K562 (cell line): ENCODE measurements around the gene KCNK16. TPM values are rescaled to one million over a fixed set of nuclear protein-coding genes. Genes with fewer than 3 reads are reported as not detected.

Source experiments
- ATAC-seq: fragments of 200-7000 bp; cut with Tn5 transposase; 3 replicates; pipeline ENCODE4 v1.9.1; 2020; ENCODE audit warnings: moderate library complexity
- BruUV-seq: library from RNA; stranded (reverse); fragments of 400-500 nt; replicated peaks from 2 replicates; lab custom pipeline; 2021; lab: Mats Ljungman, UMichigan
- CTCF ChIA-PET: fragments of 300-600 bp; formaldehyde crosslinking; extraction: SDS; loops from one replicate; lab custom pipeline; 2021; ENCODE audit warnings: low intra/inter-chr PET ratio; lab: Yijun Ruan, JAX
- POLR2A ChIA-PET: fragments of 300-600, 350-650 bp; sonication (Branson Sonifier 250); formaldehyde crosslinking; extraction: SDS; loops from one replicate; lab custom pipeline; 2021; ENCODE audit warnings: antibody characterized with exemption, inconsistent platforms; lab: Yijun Ruan, JAX
- DNase-seq, 4 experiments: peaks; one replicate each; pipeline versions ENCODE4 v3.0.0 to v3.0.0-alpha.2; 2011 to 2018; ENCODE audit warnings: low spot score in 3 of 4, mixed read lengths in 3 of 4; ENCODE audit errors: extremely low read depth in 1 of 4
- FAIRE-seq: peaks from 2 replicates; lab custom pipeline; 2011; peaks lifted over from hg19 to GRCh38; lab: Jason Lieb, UNC
- H2AFZ ChIP-seq: 2 replicates; pipeline ENCODE4 v1.6.0; 2011; ENCODE audit warnings: low read depth, low read length, control low read depth, inconsistent platforms
- H3K27ac ChIP-seq: fragments of 200-600 bp; 3 replicates; pipeline ENCODE4 v1.8.0; 2011; ENCODE audit warnings: low read depth, mild to moderate bottlenecking, control low read depth, inconsistent platforms, low read length, moderate library complexity, mixed read lengths; ENCODE audit errors: extremely low read depth
- H3K27me3 ChIP-seq, 2 experiments: fragments of 300-600 bp in 1 of 2; 2 replicates in 1 of 2; 3 replicates in 1 of 2; pipeline versions ENCODE4 v1.6.0 to v1.8.0; 2011; ENCODE audit warnings: inconsistent platforms in 2 of 2, low read length in 2 of 2, mild to moderate bottlenecking in 1 of 2, mixed read lengths in 1 of 2, moderate library complexity in 1 of 2; ENCODE audit not compliant: control insufficient read depth in 2 of 2, insufficient read depth in 2 of 2
- H3K36me3 ChIP-seq: fragments of 300-600 bp; 3 replicates; pipeline ENCODE4 v1.8.0; 2011; ENCODE audit warnings: mild to moderate bottlenecking, low read length, inconsistent platforms; ENCODE audit not compliant: control insufficient read depth, insufficient read depth
- H3K4me1 ChIP-seq, 2 experiments: fragments of 200-600 bp in 1 of 2; replicated peaks in 1 of 2; 2 replicates in 1 of 2; 3 replicates in 1 of 2; pipeline versions ENCODE4 v1.5.1 to v1.8.0; 2011; ENCODE audit warnings: inconsistent platforms in 2 of 2, low read length in 2 of 2, mild to moderate bottlenecking in 1 of 2, mixed read lengths in 1 of 2, moderate library complexity in 1 of 2; ENCODE audit not compliant: control insufficient read depth in 2 of 2, insufficient read depth in 2 of 2
- H3K4me2 ChIP-seq: 2 replicates; pipeline ENCODE4 v1.6.1; 2011; ENCODE audit warnings: low read length, control low read depth, inconsistent platforms, mixed read lengths; ENCODE audit not compliant: insufficient read depth
- H3K4me3 ChIP-seq: fragments of 200-600 bp; sonication (generic), shearing (Covaris generic); 2 replicates; pipeline ENCODE4 v1.5.1; 2016; ENCODE audit warnings: control low read depth, inconsistent platforms
- H3K79me2 ChIP-seq: fragments of 200-600 bp; 3 replicates; pipeline ENCODE4 v1.8.0; 2011; ENCODE audit warnings: low read length, inconsistent platforms; ENCODE audit not compliant: control insufficient read depth, insufficient read depth
- H3K9ac ChIP-seq, 2 experiments: 2 replicates each; pipeline versions ENCODE4 v1.6.0 to v1.6.1; 2011; ENCODE audit warnings: low read depth in 2 of 2, low read length in 2 of 2, control low read depth in 1 of 2, inconsistent platforms in 1 of 2, mild to moderate bottlenecking in 1 of 2, mixed read lengths in 1 of 2; ENCODE audit not compliant: insufficient read depth in 1 of 2
- H3K9me1 ChIP-seq: one replicate; pipeline ENCODE4 v1.6.0; 2011; ENCODE audit warnings: inconsistent platforms, mild to moderate bottlenecking, low read length, moderate library complexity; ENCODE audit not compliant: control insufficient read depth, insufficient read depth
- H3K9me3 ChIP-seq: replicated peaks from 2 replicates; pipeline ENCODE4 v1.5.1; 2011; ENCODE audit warnings: low read depth, low read length, inconsistent platforms; ENCODE audit not compliant: control insufficient read depth, insufficient read depth
- H4K20me1 ChIP-seq: replicated peaks from 2 replicates; pipeline ENCODE4 v1.6.1; 2011; ENCODE audit warnings: low read length, inconsistent platforms, mixed read lengths; ENCODE audit not compliant: control insufficient read depth, insufficient read depth
- CEBPB ChIP-seq: fragments of 450-650 bp; IDR thresholded peaks from 2 replicates; pipeline ENCODE4 v1.6.1; 2016; ENCODE audit warnings: missing genetic modification characterization, missing compliant biosample characterization
- FUS ChIP-seq: fragments of 200-400 bp; formaldehyde crosslinking; optimal IDR thresholded peaks from 2 replicates; pipeline ENCODE3; 2017; ENCODE audit warnings: low read depth, low read length
- HOXB6 ChIP-seq: fragments of 250-450 bp; sonication (Bioruptor Pico); IDR thresholded peaks from 2 replicates; pipeline ENCODE4 v1.5.1; 2022; ENCODE audit warnings: mild to moderate bottlenecking, borderline replicate concordance
- KDM4B ChIP-seq, 2 experiments: fragments of 450-650 bp in 1 of 2; sonication (generic) in 1 of 2; IDR thresholded peaks; 2 replicates each; pipeline ENCODE4 v1.6.1; 2016 to 2017; ENCODE audit warnings: borderline replicate concordance in 2 of 2, antibody characterized with exemption in 1 of 2, low read depth in 1 of 2, mild to moderate bottlenecking in 1 of 2
- POLR2B ChIP-seq: fragments of 450-650 bp; IDR thresholded peaks from 2 replicates; pipeline ENCODE4 v1.6.1; 2018; ENCODE audit warnings: low read depth; ENCODE audit not compliant: partially characterized antibody
- WGBS: fragments of 100-300 bp; shearing (Covaris generic); methylation state at CpG from one replicate; pipeline ENCODE4 v1.1.6; 2016; ENCODE audit warnings: low coverage, mixed read lengths; ENCODE audit not compliant: insufficient coverage; ENCODE audit errors: missing lambda C conversion rate; 5-methylcytosine and 5-hydroxymethylcytosine counted together
- in situ Hi-C: fragments of 300-500 bp; cut with MboI; formaldehyde crosslinking; loops from 4 replicates; pipeline ENCODE4 v1.15.0; 2018; ENCODE audit warnings: inconsistent platforms, mixed read lengths
- intact Hi-C: fragments of 100-400 bp; cut with micrococcal nuclease; formaldehyde crosslinking; loops from 2 replicates; pipeline ENCODE4 v1.14.2; 2022
- polyA plus RNA-seq, 8 experiments: library from polyadenylated mRNA; depleted of rRNA in 4 of 8; stranded (reverse) in 5 of 8; unstranded in 3 of 8; fragments of >200 nt; fragmentation: Nextera tagmentation in 2 of 8; fragmentation: Illumina TruSeq in 1 of 8; extraction: Ambion mirVana in 2 of 8; extraction: Trizol in 1 of 8; gene quantifications; 2 replicates each; pipeline versions ENCODE4 v1.2.1 to v1.2.3, GENCODE V29; 2011 to 2014; ENCODE audit warnings: inconsistent platforms in 1 of 8, missing spikeins in 1 of 8
- total RNA-seq, 7 experiments: library from RNA; depleted of rRNA in 6 of 7; stranded (reverse); fragments of >200 nt in 6 of 7; fragmentation: Illumina TruSeq in 2 of 7; extraction: Trizol in 2 of 7; gene quantifications; 2 replicates each; pipeline versions ENCODE4 v1.2.1 to v1.2.3, GENCODE V29; 2011 to 2021; ENCODE audit warnings: low replicate concordance in 1 of 7
- TF ChIP-seq, protein P1 (sequence below): fragments of 250-450 bp; sonication (Bioruptor Pico); IDR thresholded peaks from 2 replicates; pipeline ENCODE4 v1.8.0; 2021; ENCODE audit warnings: mild to moderate bottlenecking, moderate library complexity
- TF ChIP-seq, protein P2 (sequence below): sonication (generic); formaldehyde crosslinking; IDR thresholded peaks from 2 replicates; pipeline ENCODE4 v1.8.0; 2023; ENCODE audit warnings: mild to moderate bottlenecking, missing genetic modification reagents

Gene KCNK16
- total and polyA plus RNA-seq, 9 of the 15 experiments (the other 6 are each of a cell fraction or from before 2014, with no cell fraction given): not detected

DNA sequence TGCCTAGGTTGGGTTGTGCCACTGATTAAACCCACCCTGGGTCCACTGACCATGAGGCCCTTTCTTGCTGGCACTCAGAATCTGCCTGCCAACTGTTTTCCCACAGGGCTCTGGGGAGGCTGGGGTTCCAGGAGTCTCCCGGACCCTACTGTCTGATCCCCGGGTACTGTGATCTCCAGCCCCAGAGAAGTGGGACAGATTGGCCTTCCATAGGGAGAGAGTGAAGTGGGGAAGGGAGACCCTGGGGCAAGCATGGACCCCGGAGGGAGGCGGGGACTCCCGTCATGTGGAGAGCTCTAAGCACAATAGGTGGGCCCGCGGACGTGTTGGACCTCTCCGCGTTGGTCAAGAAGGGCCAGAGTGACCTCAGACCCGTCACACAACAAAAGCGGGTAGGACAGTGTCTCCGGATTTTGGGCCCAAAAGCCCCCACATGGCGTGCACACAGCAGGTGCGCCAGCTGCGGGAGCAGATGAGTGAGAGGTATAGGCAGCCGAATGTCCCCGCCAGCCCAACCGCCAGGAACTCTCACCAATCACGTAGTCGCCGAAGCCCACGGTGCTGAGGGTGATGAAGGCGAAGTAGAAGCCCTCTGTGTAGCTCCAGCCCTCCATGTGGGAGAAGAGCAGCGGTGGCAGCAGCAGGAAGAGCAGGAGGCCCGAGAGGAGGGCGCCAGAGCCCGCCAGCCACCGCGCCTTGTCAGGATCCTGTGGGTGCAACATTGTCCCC is 18.9 kb downstream of the KCNK16 start:
- peaks cover 21 to 65% of the 10 kb centered on the region in 2 experiments for H3K27me3 ChIP-seq
- TF ChIP-seq HOXB6 (CRISPR knock-in tag) (no peak), FUS (no peak), POLR2B (no peak), KDM4B (IDR thresholded peaks at IDR 0.05; ENCODE audit: borderline replicate concordance in 2 of 2, low read depth in 1 of 2) (no peak), CEBPB (tag) (0 out of 2 replicates have a peak, but pooled peaks have one; percentile 16)
- TF ChIP-seq, protein P1, sequence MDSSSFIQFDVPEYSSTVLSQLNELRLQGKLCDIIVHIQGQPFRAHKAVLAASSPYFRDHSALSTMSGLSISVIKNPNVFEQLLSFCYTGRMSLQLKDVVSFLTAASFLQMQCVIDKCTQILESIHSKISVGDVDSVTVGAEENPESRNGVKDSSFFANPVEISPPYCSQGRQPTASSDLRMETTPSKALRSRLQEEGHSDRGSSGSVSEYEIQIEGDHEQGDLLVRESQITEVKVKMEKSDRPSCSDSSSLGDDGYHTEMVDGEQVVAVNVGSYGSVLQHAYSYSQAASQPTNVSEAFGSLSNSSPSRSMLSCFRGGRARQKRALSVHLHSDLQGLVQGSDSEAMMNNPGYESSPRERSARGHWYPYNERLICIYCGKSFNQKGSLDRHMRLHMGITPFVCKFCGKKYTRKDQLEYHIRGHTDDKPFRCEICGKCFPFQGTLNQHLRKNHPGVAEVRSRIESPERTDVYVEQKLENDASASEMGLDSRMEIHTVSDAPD (CRISPR knock-in tag): no peak
- TF ChIP-seq, protein P2, sequence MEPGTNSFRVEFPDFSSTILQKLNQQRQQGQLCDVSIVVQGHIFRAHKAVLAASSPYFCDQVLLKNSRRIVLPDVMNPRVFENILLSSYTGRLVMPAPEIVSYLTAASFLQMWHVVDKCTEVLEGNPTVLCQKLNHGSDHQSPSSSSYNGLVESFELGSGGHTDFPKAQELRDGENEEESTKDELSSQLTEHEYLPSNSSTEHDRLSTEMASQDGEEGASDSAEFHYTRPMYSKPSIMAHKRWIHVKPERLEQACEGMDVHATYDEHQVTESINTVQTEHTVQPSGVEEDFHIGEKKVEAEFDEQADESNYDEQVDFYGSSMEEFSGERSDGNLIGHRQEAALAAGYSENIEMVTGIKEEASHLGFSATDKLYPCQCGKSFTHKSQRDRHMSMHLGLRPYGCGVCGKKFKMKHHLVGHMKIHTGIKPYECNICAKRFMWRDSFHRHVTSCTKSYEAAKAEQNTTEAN: no peak
- TF ChIP-seq, all 486 proteins: peak for 1
- Histone ChIP-seq H3K9me1 (peaks cover 7% of the 10 kb centered on the region), H3K36me3 (no peaks in the 10 kb centered on the region), H3K9ac (peak overlapping the region in 1 of 2 experiments; percentile 28; a peak in 1 of 4 replicates), H2AFZ (no peak overlapping the region), H3K4me1 (peaks cover 0 to 13% of the 10 kb centered on the region in 2 experiments; a peak in 3 of 5 replicates), H3K27ac (no peak overlapping the region), H3K4me2 (no peak overlapping the region), H3K9me3 (no peaks in the 10 kb centered on the region), H3K79me2 (no peaks in the 10 kb centered on the region), H3K4me3 (no peak overlapping the region), H4K20me1 (peaks cover 13% of the 10 kb centered on the region; the same call in 1 of the 2 replicates)
- 17% methylated on average over 29 of the region's 30 CpGs for WGBS
- peak; percentile 6; the same call in 2 of the 3 replicates for ATAC-seq
- intact Hi-C loops: loop anchor here (1.0 to 5.0 kb wide), 2 partner anchors 137 to 216 kb away; no protein-coding TSS in a partner anchor
- in situ Hi-C loops: loop anchor here (5.0 kb wide), 2 partner anchors 136 to 431 kb away; no protein-coding TSS in a partner anchor
- POLR2A ChIA-PET: interaction anchor here (0.8 to 1.7 kb wide), 6 partner anchors 9 to 152 kb away, joined by 3 to 6 read pairs (median 4); no protein-coding TSS in a partner anchor
- CTCF ChIA-PET: interaction anchor here (0.5 to 4.0 kb wide), 7 partner anchors 74 to 331 kb away, joined by 3 to 84 read pairs (median 4); partner anchors contain the start of gene KCNK5
- no peak for DNase-seq
- no TSS peak for BruUV-seq
- no peak for FAIRE-seq
